ENCODE measurements around the gene GATAD2B. TPM values are rescaled to one million over a fixed set of nuclear protein-coding genes. Genes with fewer than 3 reads are reported as not detected.
A peak's percentile ranks its signal among the peaks of the same experiment; 100 is the strongest.

The GATAD2B gene
- total RNA-seq, 5 donors from 2014 or later (not counting 1 experiment from before 2014, with no cell fraction given) = 94.6 to 107 (median 103) TPM

- Mint-ChIP-seq H3K9me3 (no peaks in the 10 kb centered on the region), H3K27ac (peak within 1 kb of the TSS; percentile 97 to 98), H3K36me3 (no peaks in the 10 kb centered on the region), H3K4me3 (peak within 1 kb of the TSS; percentile 86 to 95 (median 92)), H3K27me3 (no peaks in the 10 kb centered on the region), H3K4me1 (peaks cover 48 to 67% (median 53%) of the 10 kb centered on the region in 3 donors)
- ChIA-PET CTCF (interaction anchor here (0.5 to 3.8 kb wide), 7 partner anchors 9 to 24 kb away, joined by 3 to 23 read pairs (median 9); partner anchors contain the start of genes JTB (in 2 of the 2), CRTC2 (in 1 of the 2), DENND4B (in 1 of the 2) and RAB13 (in 1 of the 2)), POLR2A (interaction anchor here (0.5 to 2.2 kb wide), 9 partner anchors 10 to 322 kb away, joined by 3 to 8 read pairs (median 5); partner anchors contain the start of genes JTB (in 2 of the 2) and SLC27A3 (in 1 of the 2))
- DNase-seq = peak; percentile 69 to 94 (median 84)
- peak; percentile 85 to 87 (median 86) for ATAC-seq (replicated peaks in 1 of 4)
- H3K9me3 ChIP-seq = no peaks in the 10 kb centered on the region
- peaks cover 0 to 2% of the 10 kb centered on the region in 2 donors for H3K36me3 ChIP-seq (ENCODE audit: control insufficient read depth in 2 of 2, extremely low read depth in 1 of 2, insufficient read depth in 1 of 2, low read length in 1 of 2)
- no peaks in the 10 kb centered on the region for H3K27me3 ChIP-seq (replicated peaks in 1 of 2; ENCODE audit: control insufficient read depth in 2 of 2, extremely low read depth in 1 of 2, insufficient read depth in 2 of 2, low read length in 1 of 2)
- peak within 1 kb of the TSS; percentile 82 for H3K27ac ChIP-seq (ENCODE audit: low read length)
- peaks cover 20 to 53% of the 10 kb centered on the region in 2 experiments for H3K4me1 ChIP-seq (ENCODE audit: control insufficient read depth in 1 of 2, extremely low read depth in 1 of 2, insufficient read depth in 2 of 2, low read length in 2 of 2)
- H3K4me3 ChIP-seq (ENCODE audit: control insufficient read depth in 1 of 2, extremely low read depth in 1 of 2, low read length in 1 of 2) = peak within 1 kb of the TSS; percentile 78 to 91
- WGBS (ENCODE audit: insufficient coverage) = under 1% methylated on average over 59 of the region's 60 CpGs
These were observed 44.6 kb upstream of the GATAD2B start, which contains the start of gene CREB3L4 for GRCh38 chr1:153967107-153967999. TSS of gene CREB3L4 (plus strand) at chr1:153967902. CDS start at chr1:153968526, 624 bp downstream.

- H3K9me3 Mint-ChIP-seq = no peaks in the 10 kb centered on the region
- Histone ChIP-seq H3K36me3 (ENCODE audit: control insufficient read depth in 2 of 2, extremely low read depth in 1 of 2, insufficient read depth in 1 of 2, low read length in 1 of 2) (peaks cover 0 to 7% of the 10 kb centered on the region in 2 donors), H3K4me1 (ENCODE audit: control insufficient read depth in 1 of 2, extremely low read depth in 1 of 2, insufficient read depth in 2 of 2, low read length in 2 of 2) (peaks cover 20 to 57% of the 10 kb centered on the region in 2 experiments), H3K4me3 (ENCODE audit: control insufficient read depth in 1 of 2, extremely low read depth in 1 of 2, low read length in 1 of 2) (peak overlapping the region; percentile 72 to 92), H3K27ac (ENCODE audit: low read length) (peak overlapping the region; percentile 90), H3K27me3 (replicated peaks in 1 of 2; ENCODE audit: control insufficient read depth in 2 of 2, extremely low read depth in 1 of 2, insufficient read depth in 2 of 2, low read length in 1 of 2) (no peaks in the 10 kb centered on the region), H3K9me3 (no peaks in the 10 kb centered on the region)
- DNase-seq (peak in 2 of 35 experiments; percentile 16 to 33), ATAC-seq (replicated peaks in 1 of 4) (peak in 2 of 4 experiments; percentile 0 to 7)
- peaks cover 54 to 72% (median 56%) of the 10 kb centered on the region in 3 donors for H3K4me1 Mint-ChIP-seq
- peak overlapping the region; percentile 83 to 90 (median 87) for H3K4me3 Mint-ChIP-seq
- peak overlapping the region; percentile 94 for H3K27ac Mint-ChIP-seq
- 9% methylated on average over 16 of the region's 22 CpGs for WGBS (ENCODE audit: insufficient coverage)
- CTCF ChIA-PET = interaction anchor here in 1 of 2 donors (0.6 to 2.0 kb wide), 4 partner anchors 13 to 167 kb away, joined by 3 to 11 read pairs (median 5); partner anchors contain the start of genes DENND4B and JTB
- no peaks in the 10 kb centered on the region for H3K27me3 Mint-ChIP-seq
- POLR2A ChIA-PET = interaction anchor here (0.6 to 1.0 kb wide), 5 partner anchors 13 to 1952 kb away, joined by 3 to 7 read pairs (median 3); no protein-coding TSS in a partner anchor
- no peaks in the 10 kb centered on the region for H3K36me3 Mint-ChIP-seq
These were observed 41.1 kb upstream of the GATAD2B start for GRCh38 chr1:153963850-153964331.

- POLR2A ChIA-PET = interaction anchor here (0.5 to 0.6 kb wide), 4 partner anchors 14 to 1953 kb away, joined by 3 read pairs; no protein-coding TSS in a partner anchor
- peaks cover 0 to 7% of the 10 kb centered on the region in 2 donors for H3K36me3 ChIP-seq (ENCODE audit: control insufficient read depth in 2 of 2, extremely low read depth in 1 of 2, insufficient read depth in 1 of 2, low read length in 1 of 2)
- peak within 1 kb of the TSS; percentile 90 for H3K27ac ChIP-seq (ENCODE audit: low read length)
- peak within 1 kb of the TSS; percentile 72 to 92 for H3K4me3 ChIP-seq (ENCODE audit: control insufficient read depth in 1 of 2, extremely low read depth in 1 of 2, low read length in 1 of 2)
- H3K4me1 Mint-ChIP-seq = peaks cover 57 to 71% (median 60%) of the 10 kb centered on the region in 3 donors
- peak within 1 kb of the TSS; percentile 83 to 90 (median 87) for H3K4me3 Mint-ChIP-seq
- 1% methylated on average over 48 of the region's 54 CpGs for WGBS (ENCODE audit: insufficient coverage)
- H3K4me1 ChIP-seq (ENCODE audit: control insufficient read depth in 1 of 2, extremely low read depth in 1 of 2, insufficient read depth in 2 of 2, low read length in 2 of 2) = peaks cover 20 to 57% of the 10 kb centered on the region in 2 experiments
- H3K9me3 Mint-ChIP-seq = no peaks in the 10 kb centered on the region
- H3K27me3 Mint-ChIP-seq = no peaks in the 10 kb centered on the region
- no peaks in the 10 kb centered on the region for H3K9me3 ChIP-seq
- ATAC-seq (replicated peaks in 1 of 4) = peak; percentile 52 to 61 (median 53)
- no peaks in the 10 kb centered on the region for H3K27me3 ChIP-seq (replicated peaks in 1 of 2; ENCODE audit: control insufficient read depth in 2 of 2, extremely low read depth in 1 of 2, insufficient read depth in 2 of 2, low read length in 1 of 2)
- H3K36me3 Mint-ChIP-seq = no peaks in the 10 kb centered on the region
- peak; percentile 75 to 96 (median 88) for DNase-seq
- peak within 1 kb of the TSS; percentile 94 for H3K27ac Mint-ChIP-seq
- CTCF ChIA-PET = interaction anchor here in 1 of 2 donors (0.6 to 2.0 kb wide), 5 partner anchors 14 to 166 kb away, joined by 3 to 11 read pairs (median 3); partner anchors contain the start of genes DENND4B and JTB
These were observed 40.5 kb upstream of the GATAD2B start, which contains the start of gene SLC39A1 for GRCh38 chr1:153963030-153963849. TSS of gene SLC39A1 (minus strand) at chr1:153963537. CDS start at chr1:153962715, 822 bp downstream.

- Histone ChIP-seq H3K27me3 (replicated peaks in 1 of 2; ENCODE audit: control insufficient read depth in 2 of 2, extremely low read depth in 1 of 2, insufficient read depth in 2 of 2, low read length in 1 of 2) (no peaks in the 10 kb centered on the region), H3K27ac (ENCODE audit: low read length) (peak overlapping the region; percentile 90), H3K4me3 (ENCODE audit: control insufficient read depth in 1 of 2, extremely low read depth in 1 of 2, low read length in 1 of 2) (peak overlapping the region; percentile 72 to 92), H3K36me3 (ENCODE audit: control insufficient read depth in 2 of 2, extremely low read depth in 1 of 2, insufficient read depth in 1 of 2, low read length in 1 of 2) (peaks cover 0 to 7% of the 10 kb centered on the region in 2 donors), H3K9me3 (no peaks in the 10 kb centered on the region), H3K4me1 (ENCODE audit: control insufficient read depth in 1 of 2, extremely low read depth in 1 of 2, insufficient read depth in 2 of 2, low read length in 2 of 2) (peaks cover 21 to 52% of the 10 kb centered on the region in 2 experiments)
- WGBS (ENCODE audit: insufficient coverage) = 90% methylated on average over 5 of the region's 16 CpGs
- Mint-ChIP-seq H3K27me3 (no peaks in the 10 kb centered on the region), H3K4me3 (peak overlapping the region; percentile 83 to 90 (median 87)), H3K36me3 (no peaks in the 10 kb centered on the region), H3K4me1 (peaks cover 50 to 66% (median 57%) of the 10 kb centered on the region in 3 donors), H3K27ac (peak overlapping the region; percentile 94), H3K9me3 (no peaks in the 10 kb centered on the region)
- ChIA-PET POLR2A (interaction anchor here in 1 of 2 donors (0.5 to 0.6 kb wide), 2 partner anchors 112 to 303 kb away, joined by 3 read pairs; no protein-coding TSS in a partner anchor), CTCF (interaction anchor here in 1 of 2 donors (1.9 kb wide), 1 partner anchor 16 kb away, joined by 7 read pairs; the partner anchor contains the start of gene DENND4B)
- ATAC-seq (replicated peaks in 1 of 4) = no peak
- no peak for DNase-seq
These were observed 39.6 kb upstream of the GATAD2B start for GRCh38 chr1:153962088-153963029.

- H3K4me3 Mint-ChIP-seq = peak overlapping the region in 2 of 3 donors; percentile 83 to 90
- H3K4me1 ChIP-seq (ENCODE audit: control insufficient read depth in 1 of 2, extremely low read depth in 1 of 2, insufficient read depth in 2 of 2, low read length in 2 of 2) = peaks cover 30 to 59% of the 10 kb centered on the region in 2 experiments
These were observed 38.6 kb upstream of the GATAD2B start for GRCh38 chr1:153961421-153961820.

More at GRCh38 chr1:153961421-153961820, 38.6 kb upstream of the GATAD2B start:
- Mint-ChIP-seq H3K27ac (peak overlapping the region; percentile 0 to 79), H3K9me3 (no peaks in the 10 kb centered on the region), H3K4me1 (peaks cover 51 to 66% (median 59%) of the 10 kb centered on the region in 3 donors), H3K36me3 (no peaks in the 10 kb centered on the region), H3K27me3 (no peaks in the 10 kb centered on the region)
- Histone ChIP-seq H3K9me3 (no peaks in the 10 kb centered on the region), H3K4me3 (ENCODE audit: control insufficient read depth in 1 of 2, extremely low read depth in 1 of 2, low read length in 1 of 2) (no peak overlapping the region), H3K27ac (ENCODE audit: low read length) (no peak overlapping the region), H3K36me3 (ENCODE audit: control insufficient read depth in 2 of 2, extremely low read depth in 1 of 2, insufficient read depth in 1 of 2, low read length in 1 of 2) (peaks cover 0 to 7% of the 10 kb centered on the region in 2 donors), H3K27me3 (replicated peaks in 1 of 2; ENCODE audit: control insufficient read depth in 2 of 2, extremely low read depth in 1 of 2, insufficient read depth in 2 of 2, low read length in 1 of 2) (no peaks in the 10 kb centered on the region)
- WGBS (ENCODE audit: insufficient coverage) = no CpG with 5 or more reads among the region's 4 CpGs
- POLR2A ChIA-PET = no interaction called here
- CTCF ChIA-PET = no interaction called here
- ATAC-seq (replicated peaks in 1 of 4) (no peak), DNase-seq (no peak)

All from T-cell (primary cell).